Loucy (cell line): ENCODE data around the gene DSG4.
"Not testable (repeated sequence)": the region's sequence is repeated elsewhere in the genome, so short reads cannot be mapped to it uniquely, and the experiment has no call there.

Experiments used
- EZH2phosphoT487 ChIP-seq: fragments of 200-600 bp; IDR thresholded peaks from 2 replicates; pipeline ENCODE4 v1.6.1; 2018; ENCODE audit warnings: antibody characterized with exemption, mild to moderate bottlenecking, moderate library complexity, borderline replicate concordance
- TF ChIP-seq, protein P1 (sequence below): fragments of 200-600 bp; sonication (generic); conservative IDR thresholded peaks from 2 replicates; pipeline ENCODE4 v1.5.1; 2014; ENCODE audit warnings: mild to moderate bottlenecking, antibody characterized with exemption, low read length

DNA sequence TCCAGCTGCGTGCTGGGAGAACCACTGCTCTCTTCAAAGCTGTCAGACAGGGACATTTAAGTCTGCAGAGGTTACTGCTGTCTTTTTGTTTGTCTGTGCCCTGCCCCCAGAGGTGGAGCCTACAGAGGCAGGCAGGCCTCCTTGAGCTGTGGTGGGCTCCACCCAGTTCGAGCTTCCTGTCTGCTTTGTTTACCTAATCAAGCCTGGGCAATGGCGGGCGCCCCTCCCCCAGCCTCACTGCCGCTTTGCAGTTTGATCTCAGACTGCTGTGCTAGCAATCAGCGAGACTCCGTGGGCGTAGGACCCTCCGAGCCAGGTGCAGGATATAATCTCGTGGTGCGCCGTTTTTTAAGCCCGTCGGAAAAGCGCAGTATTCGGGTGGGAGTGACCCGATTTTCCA is 23.2 kb upstream of the DSG4 start:
- TF ChIP-seq, protein P1, sequence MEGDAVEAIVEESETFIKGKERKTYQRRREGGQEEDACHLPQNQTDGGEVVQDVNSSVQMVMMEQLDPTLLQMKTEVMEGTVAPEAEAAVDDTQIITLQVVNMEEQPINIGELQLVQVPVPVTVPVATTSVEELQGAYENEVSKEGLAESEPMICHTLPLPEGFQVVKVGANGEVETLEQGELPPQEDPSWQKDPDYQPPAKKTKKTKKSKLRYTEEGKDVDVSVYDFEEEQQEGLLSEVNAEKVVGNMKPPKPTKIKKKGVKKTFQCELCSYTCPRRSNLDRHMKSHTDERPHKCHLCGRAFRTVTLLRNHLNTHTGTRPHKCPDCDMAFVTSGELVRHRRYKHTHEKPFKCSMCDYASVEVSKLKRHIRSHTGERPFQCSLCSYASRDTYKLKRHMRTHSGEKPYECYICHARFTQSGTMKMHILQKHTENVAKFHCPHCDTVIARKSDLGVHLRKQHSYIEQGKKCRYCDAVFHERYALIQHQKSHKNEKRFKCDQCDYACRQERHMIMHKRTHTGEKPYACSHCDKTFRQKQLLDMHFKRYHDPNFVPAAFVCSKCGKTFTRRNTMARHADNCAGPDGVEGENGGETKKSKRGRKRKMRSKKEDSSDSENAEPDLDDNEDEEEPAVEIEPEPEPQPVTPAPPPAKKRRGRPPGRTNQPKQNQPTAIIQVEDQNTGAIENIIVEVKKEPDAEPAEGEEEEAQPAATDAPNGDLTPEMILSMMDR: not testable (repeated sequence)
- TF ChIP-seq EZH2phosphoT487: not testable (repeated sequence)
